ENCODE data around the gene HACL1.
"Not testable (repeated sequence)": the region's sequence is repeated elsewhere in the genome, so short reads cannot be mapped to it uniquely, and the experiment has no call there.

HACL1 gene

GRCh38 chr3:15549846-15550245 lies 51.5 kb downstream of the HACL1 start:
- in situ Hi-C loops (cut with MboI; ENCODE audit: low sequenced_read_pairs, unreplicated experiment) = loop anchor here (10.0 kb wide), 2 partner anchors 145 to 285 kb away; no protein-coding TSS in a partner anchor
- no peak for DNase-seq (ENCODE audit: low spot score)
- TF ChIP-seq, protein P1, sequence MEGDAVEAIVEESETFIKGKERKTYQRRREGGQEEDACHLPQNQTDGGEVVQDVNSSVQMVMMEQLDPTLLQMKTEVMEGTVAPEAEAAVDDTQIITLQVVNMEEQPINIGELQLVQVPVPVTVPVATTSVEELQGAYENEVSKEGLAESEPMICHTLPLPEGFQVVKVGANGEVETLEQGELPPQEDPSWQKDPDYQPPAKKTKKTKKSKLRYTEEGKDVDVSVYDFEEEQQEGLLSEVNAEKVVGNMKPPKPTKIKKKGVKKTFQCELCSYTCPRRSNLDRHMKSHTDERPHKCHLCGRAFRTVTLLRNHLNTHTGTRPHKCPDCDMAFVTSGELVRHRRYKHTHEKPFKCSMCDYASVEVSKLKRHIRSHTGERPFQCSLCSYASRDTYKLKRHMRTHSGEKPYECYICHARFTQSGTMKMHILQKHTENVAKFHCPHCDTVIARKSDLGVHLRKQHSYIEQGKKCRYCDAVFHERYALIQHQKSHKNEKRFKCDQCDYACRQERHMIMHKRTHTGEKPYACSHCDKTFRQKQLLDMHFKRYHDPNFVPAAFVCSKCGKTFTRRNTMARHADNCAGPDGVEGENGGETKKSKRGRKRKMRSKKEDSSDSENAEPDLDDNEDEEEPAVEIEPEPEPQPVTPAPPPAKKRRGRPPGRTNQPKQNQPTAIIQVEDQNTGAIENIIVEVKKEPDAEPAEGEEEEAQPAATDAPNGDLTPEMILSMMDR (IDR thresholded peaks at IDR 0.05; ENCODE audit: borderline replicate concordance, control extremely low read depth, extremely low read depth, insufficient read depth, missing control alignments) = no peak

GRCh38 chr3:15542614-15543013 lies 58.8 kb downstream of the HACL1 start:
- no peak for DNase-seq (ENCODE audit: low spot score)
- TF ChIP-seq, protein P1 (IDR thresholded peaks at IDR 0.05; ENCODE audit: borderline replicate concordance, control extremely low read depth, extremely low read depth, insufficient read depth, missing control alignments) = no peak
- in situ Hi-C loops (cut with MboI; ENCODE audit: low sequenced_read_pairs, unreplicated experiment) = no loop called here

DNA sequence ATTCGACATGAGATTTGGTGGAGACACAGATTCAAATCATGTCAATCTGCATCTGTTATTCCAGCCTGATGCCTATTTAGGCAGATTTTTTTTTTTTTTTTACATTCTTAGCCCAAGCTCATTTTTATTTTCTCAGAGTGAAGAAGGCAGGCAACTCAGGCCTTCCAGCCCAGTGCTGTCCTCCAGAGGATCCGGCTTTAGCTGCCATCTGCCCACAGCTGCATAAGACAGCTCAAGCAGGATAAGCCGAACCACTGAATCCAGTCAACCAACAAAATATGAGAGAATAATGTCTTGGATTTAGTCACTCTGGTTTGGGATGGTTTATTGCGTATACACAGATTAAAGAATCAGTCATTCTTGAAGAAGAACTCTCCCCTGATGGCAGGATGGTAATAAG lies 60.0 kb downstream of the HACL1 start:
- no peak for DNase-seq (ENCODE audit: low spot score)
- TF ChIP-seq, protein P1 (IDR thresholded peaks at IDR 0.05; ENCODE audit: borderline replicate concordance, control extremely low read depth, extremely low read depth, insufficient read depth, missing control alignments) = no peak
- in situ Hi-C loops (cut with MboI; ENCODE audit: low sequenced_read_pairs, unreplicated experiment) = no loop called here

DNA sequence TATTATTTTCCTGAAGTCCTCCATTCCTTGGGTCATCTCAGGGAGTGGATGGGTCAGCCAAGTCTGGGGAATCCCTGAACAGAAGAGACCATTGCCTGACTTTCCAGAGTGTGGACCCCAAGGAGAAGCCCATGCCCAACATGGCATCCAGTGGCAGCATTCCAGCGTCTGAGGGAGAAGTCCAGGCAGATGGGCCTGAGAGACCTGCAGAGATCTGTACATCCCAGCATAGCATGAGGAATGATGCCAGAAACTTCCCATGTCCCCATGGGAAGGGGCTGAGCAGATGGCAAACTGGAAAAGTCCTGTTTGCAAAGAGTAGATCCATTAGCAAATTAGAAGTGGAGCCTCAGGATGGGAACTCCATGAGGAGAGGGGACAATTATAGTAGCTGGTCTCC lies 62.3 kb downstream of the HACL1 start:
- in situ Hi-C loops (cut with MboI; ENCODE audit: low sequenced_read_pairs, unreplicated experiment) = no loop called here
- TF ChIP-seq, protein P1 (IDR thresholded peaks at IDR 0.05; ENCODE audit: borderline replicate concordance, control extremely low read depth, extremely low read depth, insufficient read depth, missing control alignments) = no peak
- no peak for DNase-seq (ENCODE audit: low spot score)

DNA sequence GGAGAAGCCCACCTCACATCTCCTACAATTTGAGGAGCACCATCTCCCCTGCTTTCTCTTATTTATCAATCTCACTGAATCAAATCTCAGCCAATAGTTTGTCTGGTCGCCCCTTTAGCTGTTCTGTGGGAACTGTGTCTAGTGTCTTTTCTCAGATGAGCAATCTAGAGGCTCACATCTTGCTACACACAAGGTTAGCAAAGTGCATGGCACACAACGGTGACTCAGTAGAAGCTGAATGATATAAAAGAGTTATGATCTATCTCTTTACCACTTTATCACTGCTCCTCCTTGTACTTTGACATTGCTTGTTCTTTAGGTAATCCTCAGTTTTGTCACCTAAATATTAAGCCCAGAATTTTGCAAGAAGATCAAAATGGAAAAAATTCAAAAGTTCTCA lies 63.0 kb downstream of the HACL1 start:
- in situ Hi-C loops (cut with MboI; ENCODE audit: low sequenced_read_pairs, unreplicated experiment) = no loop called here
- no peak for DNase-seq (ENCODE audit: low spot score)
- TF ChIP-seq, protein P1 (IDR thresholded peaks at IDR 0.05; ENCODE audit: borderline replicate concordance, control extremely low read depth, extremely low read depth, insufficient read depth, missing control alignments) = no peak

GRCh38 chr3:15536856-15537255 lies 64.5 kb downstream of the HACL1 start:
- TF ChIP-seq, protein P1 (IDR thresholded peaks at IDR 0.05; ENCODE audit: borderline replicate concordance, control extremely low read depth, extremely low read depth, insufficient read depth, missing control alignments) = no peak
- in situ Hi-C loops (cut with MboI; ENCODE audit: low sequenced_read_pairs, unreplicated experiment) = no loop called here
- no peak for DNase-seq (ENCODE audit: low spot score)

- TF ChIP-seq, protein P1 (IDR thresholded peaks at IDR 0.05; ENCODE audit: borderline replicate concordance, control extremely low read depth, extremely low read depth, insufficient read depth, missing control alignments) = no peak
- in situ Hi-C loops (cut with MboI; ENCODE audit: low sequenced_read_pairs, unreplicated experiment) = no loop called here
- no peak for DNase-seq (ENCODE audit: low spot score)
Measured at GRCh38 chr3:15535732-15536131, 65.6 kb downstream of the HACL1 start.

- DNase-seq (ENCODE audit: low spot score); in situ Hi-C loops (cut with MboI; ENCODE audit: low sequenced_read_pairs, unreplicated experiment): not testable (repeated sequence)
Measured at GRCh38 chr3:15532614-15533013, 68.8 kb downstream of the HACL1 start.

Data from GM13976 (cell line).